ENCODE measurements around the gene TTC36. TPM values are rescaled to one million over a fixed set of nuclear protein-coding genes. Genes with fewer than 3 reads are reported as not detected.

The TTC36 gene
- total RNA-seq, 2 donors from 2014 or later = 0.89 TPM; not detected in 1

- peak in 1 of 2 donors; percentile 50 for TF ChIP-seq CTCF (IDR thresholded peaks at IDR 0.05)
- DNase-seq (ENCODE audit: low spot score) = no peak
- Histone ChIP-seq H3K36me3 (peaks cover 39% of the 10 kb centered on the region), H3K9me3 (no peaks in the 10 kb centered on the region), H3K4me1 (peaks cover 0 to 23% of the 10 kb centered on the region in 2 donors), H3K27me3 (no peaks in the 10 kb centered on the region), H3K4me3 (no peak overlapping the region), H3K27ac (peak overlapping the region in 1 of 2 donors; percentile 42)
Observed at GRCh38 chr11:118522571-118523072, 4.7 kb upstream of the TTC36 start.

DNA sequence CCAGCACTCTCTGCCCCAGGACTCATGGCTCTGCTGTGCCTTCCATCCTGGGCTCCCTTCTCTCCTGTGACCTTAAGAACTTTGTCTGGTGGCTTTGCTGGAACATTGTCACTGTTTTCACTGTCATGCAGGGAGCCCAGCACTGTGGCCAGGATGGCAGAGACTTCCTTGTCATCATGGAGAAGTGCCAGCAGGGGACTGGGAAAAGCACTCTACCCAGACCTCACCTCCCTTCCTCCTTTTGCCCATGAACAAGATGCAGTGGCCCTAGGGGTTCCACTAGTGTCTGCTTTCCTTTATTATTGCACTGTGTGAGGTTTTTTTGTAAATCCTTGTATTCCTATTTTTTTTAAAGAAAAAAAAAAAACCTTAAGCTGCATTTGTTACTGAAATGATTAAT, 2.9 kb upstream of the TTC36 start:
- Histone ChIP-seq H3K27me3 (no peaks in the 10 kb centered on the region), H3K4me1 (peaks cover 0 to 25% of the 10 kb centered on the region in 2 donors), H3K36me3 (peaks cover 34% of the 10 kb centered on the region), H3K9me3 (no peaks in the 10 kb centered on the region), H3K4me3 (no peak overlapping the region), H3K27ac (no peak overlapping the region)
- no peak for DNase-seq (ENCODE audit: low spot score)
- no peak for TF ChIP-seq CTCF (IDR thresholded peaks at IDR 0.05)

- H3K27ac ChIP-seq = no peak overlapping the region
- no peaks in the 10 kb centered on the region for H3K9me3 ChIP-seq
- peaks cover 28% of the 10 kb centered on the region for H3K36me3 ChIP-seq
- H3K4me3 ChIP-seq = no peak overlapping the region
- H3K27me3 ChIP-seq = no peaks in the 10 kb centered on the region
- DNase-seq (ENCODE audit: low spot score) = no peak
- H3K4me1 ChIP-seq = peaks cover 0 to 31% of the 10 kb centered on the region in 2 donors
- TF ChIP-seq CTCF (IDR thresholded peaks at IDR 0.05) = no peak
Observed at GRCh38 chr11:118524757-118525470, 2.4 kb upstream of the TTC36 start.

DNA sequence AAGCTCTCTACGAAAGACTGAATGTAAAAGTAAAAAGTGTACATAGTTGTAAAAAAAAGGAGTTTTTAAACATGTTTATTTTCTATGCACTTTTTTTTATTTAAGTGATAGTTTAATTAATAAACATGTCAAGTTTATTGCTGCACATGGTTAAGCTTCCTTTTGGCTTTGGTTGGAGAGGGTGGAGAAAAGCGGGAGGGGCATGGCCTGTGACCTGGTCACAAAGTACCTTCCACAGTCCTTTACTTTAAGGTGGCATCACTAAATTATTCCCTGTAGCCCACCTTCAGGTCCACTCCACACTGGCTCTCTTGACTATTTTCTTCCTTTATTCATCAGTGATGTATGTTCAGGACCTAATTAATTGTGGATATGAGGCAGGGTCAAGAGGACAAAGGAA, 586 bp upstream of the TTC36 start:
- peaks cover 0 to 41% of the 10 kb centered on the region in 2 donors for H3K4me1 ChIP-seq
- no peak for TF ChIP-seq CTCF (IDR thresholded peaks at IDR 0.05)
- no peaks in the 10 kb centered on the region for H3K27me3 ChIP-seq
- H3K36me3 ChIP-seq = peaks cover 10% of the 10 kb centered on the region
- no peak overlapping the region for H3K27ac ChIP-seq
- H3K9me3 ChIP-seq = no peaks in the 10 kb centered on the region
- no peak overlapping the region for H3K4me3 ChIP-seq
- DNase-seq (ENCODE audit: low spot score) = no peak

- TF ChIP-seq CTCF (IDR thresholded peaks at IDR 0.05) = no peak
- Histone ChIP-seq H3K4me1 (peaks cover 0 to 33% of the 10 kb centered on the region in 2 donors), H3K36me3 (no peaks in the 10 kb centered on the region), H3K27me3 (no peaks in the 10 kb centered on the region), H3K9me3 (no peaks in the 10 kb centered on the region), H3K4me3 (no peak overlapping the region), H3K27ac (no peak overlapping the region)
- DNase-seq (ENCODE audit: low spot score) = no peak
Observed at GRCh38 chr11:118528511-118528910, 1.2 kb downstream of the TTC36 start.

Data from right atrium auricular region (tissue), 2 donors.